Measurements from ENCODE around the gene USP22.

DNA sequence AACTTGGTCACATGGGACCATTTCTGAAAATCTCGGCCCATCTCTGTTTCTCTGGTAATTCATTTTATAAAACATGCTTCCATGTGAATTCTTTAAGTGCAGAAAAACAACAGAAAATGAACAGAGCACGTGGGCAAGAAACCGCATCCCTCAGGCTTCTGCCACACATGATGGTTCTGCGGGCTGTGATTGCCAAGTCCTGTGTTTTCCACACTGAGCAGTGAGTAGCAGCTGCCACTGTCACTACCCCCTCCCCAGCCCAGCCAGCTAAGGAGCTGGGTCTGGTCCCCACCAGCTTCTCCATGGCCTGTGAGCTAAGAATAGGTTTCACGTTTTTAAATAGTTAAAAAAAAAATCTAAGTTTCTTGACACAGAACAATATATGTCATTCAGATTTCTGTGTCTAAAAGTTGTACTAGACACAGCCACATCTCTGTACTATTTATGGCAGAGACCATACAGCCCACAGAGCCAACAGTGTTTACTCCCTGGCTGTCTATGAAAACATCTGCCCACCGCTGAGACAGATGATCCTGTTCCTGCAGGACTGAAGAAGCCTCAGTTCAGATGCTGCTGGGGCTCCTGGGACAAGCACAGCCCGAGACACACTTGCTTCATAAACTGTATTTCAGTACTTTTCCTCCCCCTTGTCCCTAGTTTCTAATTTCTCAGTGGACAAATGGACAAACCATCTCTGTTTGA lies 41.5 kb downstream of the USP22 start:
- TF ChIP-seq NCOR1 (IDR thresholded peaks at IDR 0.05; ENCODE audit: borderline replicate concordance, low read length): no peak
- no peak for TF ChIP-seq FOXP1 (IDR thresholded peaks at IDR 0.05)
- no peak for TF ChIP-seq FOXP1 (CRISPR knock-in tag; IDR thresholded peaks at IDR 0.05)
- no peak for TF ChIP-seq NONO (IDR thresholded peaks at IDR 0.05)
- TF ChIP-seq NONO (CRISPR knock-in tag; conservative IDR thresholded peaks at IDR 0.05): no peak
- TF ChIP-seq BORCS8-MEF2B (CRISPR knock-in tag; IDR thresholded peaks at IDR 0.05): no peak
- TF ChIP-seq TAF15 (IDR thresholded peaks at IDR 0.05; ENCODE audit: low read depth, low read length, poor library complexity, severe bottlenecking): no peak
- no peak for TF ChIP-seq ZNF777 (CRISPR knock-in tag; IDR thresholded peaks at IDR 0.05)
- no peak for TF ChIP-seq ARID2 (CRISPR knock-in tag; IDR thresholded peaks at IDR 0.05; ENCODE audit: borderline replicate concordance)
- TF ChIP-seq PCBP2 (optimal IDR thresholded peaks at IDR 0.05; ENCODE audit: low read depth, low read length, poor library complexity, severe bottlenecking): no peak
- TF ChIP-seq NR3C1 (CRISPR knock-in tag; IDR thresholded peaks at IDR 0.05): no peak
- TF ChIP-seq ZNF282 (IDR thresholded peaks at IDR 0.05; ENCODE audit: partially characterized antibody): no peak
- no peak for TF ChIP-seq RAD21 (CRISPR knock-in tag; IDR thresholded peaks at IDR 0.05)
